Lower lobe of right lung (tissue), 2 donors: ENCODE data around the gene TSPAN11. TPM values are rescaled to one million over a fixed set of nuclear protein-coding genes. Genes with fewer than 3 reads are reported as not detected.

Experiments used
- ATAC-seq, 2 donors: fragments of 200-7000 bp; cut with Tn5 transposase; one replicate each; pipeline ENCODE4 v1.9.1; 2020 to 2022; ENCODE audit warnings: mild to moderate bottlenecking in 2 of 2, moderate library complexity in 2 of 2
- DNase-seq: peaks from one replicate; pipeline ENCODE4 v3.0.0-alpha.2; 2020
- H3K27ac ChIP-seq: fragments of 200-600 bp; one replicate; pipeline ENCODE4 v1.8.0; 2022
- H3K27me3 ChIP-seq: fragments of 200-600 bp; one replicate; pipeline ENCODE4 v1.8.0; 2022; ENCODE audit warnings: low read depth
- H3K36me3 ChIP-seq: fragments of 200-600 bp; one replicate; pipeline ENCODE4 v1.8.0; 2022; ENCODE audit warnings: mild to moderate bottlenecking
- H3K4me1 ChIP-seq: fragments of 200-600 bp; one replicate; pipeline ENCODE4 v1.8.0; 2022
- H3K4me3 ChIP-seq: fragments of 200-600 bp; one replicate; pipeline ENCODE4 v1.8.0; 2022; ENCODE audit warnings: mild to moderate bottlenecking
- H3K9me3 ChIP-seq: fragments of 200-600 bp; one replicate; pipeline ENCODE4 v1.8.0; 2022
- intact Hi-C: fragments of 100-400 bp; cut with DNase I; formaldehyde crosslinking; loops from one replicate; pipeline ENCODE4 v1.11.0; 2022
- total RNA-seq: library from RNA; stranded (reverse); fragmentation: NEBNext Ultra II Directional; extraction: Animal tissue kit (Norgen Biotek cat#: 25700); gene quantifications from one replicate; pipeline ENCODE4 v1.2.1, GENCODE V29; 2021
- TF ChIP-seq, protein P1 (sequence below): fragments of 200-600 bp; IDR thresholded peaks from one replicate; pipeline ENCODE4 v1.8.0; 2022; ENCODE audit warnings: antibody characterized with exemption, mild to moderate bottlenecking
- donor health status: DM: no; HTN: yes; CAD: no; lungs with severe emphysema.

Gene TSPAN11
- total RNA-seq, 1 donor from 2014 or later: 9.1 TPM

- TF ChIP-seq, protein P1, sequence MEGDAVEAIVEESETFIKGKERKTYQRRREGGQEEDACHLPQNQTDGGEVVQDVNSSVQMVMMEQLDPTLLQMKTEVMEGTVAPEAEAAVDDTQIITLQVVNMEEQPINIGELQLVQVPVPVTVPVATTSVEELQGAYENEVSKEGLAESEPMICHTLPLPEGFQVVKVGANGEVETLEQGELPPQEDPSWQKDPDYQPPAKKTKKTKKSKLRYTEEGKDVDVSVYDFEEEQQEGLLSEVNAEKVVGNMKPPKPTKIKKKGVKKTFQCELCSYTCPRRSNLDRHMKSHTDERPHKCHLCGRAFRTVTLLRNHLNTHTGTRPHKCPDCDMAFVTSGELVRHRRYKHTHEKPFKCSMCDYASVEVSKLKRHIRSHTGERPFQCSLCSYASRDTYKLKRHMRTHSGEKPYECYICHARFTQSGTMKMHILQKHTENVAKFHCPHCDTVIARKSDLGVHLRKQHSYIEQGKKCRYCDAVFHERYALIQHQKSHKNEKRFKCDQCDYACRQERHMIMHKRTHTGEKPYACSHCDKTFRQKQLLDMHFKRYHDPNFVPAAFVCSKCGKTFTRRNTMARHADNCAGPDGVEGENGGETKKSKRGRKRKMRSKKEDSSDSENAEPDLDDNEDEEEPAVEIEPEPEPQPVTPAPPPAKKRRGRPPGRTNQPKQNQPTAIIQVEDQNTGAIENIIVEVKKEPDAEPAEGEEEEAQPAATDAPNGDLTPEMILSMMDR: no peak
- Histone ChIP-seq H3K9me3 (no peaks in the 10 kb centered on the region), H3K4me1 (peaks cover 3% of the 10 kb centered on the region), H3K27ac (no peak overlapping the region), H3K4me3 (no peak overlapping the region), H3K36me3 (no peaks in the 10 kb centered on the region), H3K27me3 (no peaks in the 10 kb centered on the region)
- no peak for DNase-seq
- intact Hi-C loops: no loop called here
- ATAC-seq: no peak
These were observed 19.1 kb downstream of the TSPAN11 start for GRCh38 chr12:30945443-30946164.

GRCh38 chr12:30952015-30952414, 25.5 kb downstream of the TSPAN11 start:
- DNase-seq: no peak
- ATAC-seq: no peak
- no peak overlapping the region for H3K4me3 ChIP-seq
- intact Hi-C loops: no loop called here
- H3K36me3 ChIP-seq: no peaks in the 10 kb centered on the region
- H3K27me3 ChIP-seq: no peaks in the 10 kb centered on the region
- no peaks in the 10 kb centered on the region for H3K9me3 ChIP-seq
- TF ChIP-seq, protein P1: no peak
- H3K4me1 ChIP-seq: no peaks in the 10 kb centered on the region
- H3K27ac ChIP-seq: no peak overlapping the region

DNA sequence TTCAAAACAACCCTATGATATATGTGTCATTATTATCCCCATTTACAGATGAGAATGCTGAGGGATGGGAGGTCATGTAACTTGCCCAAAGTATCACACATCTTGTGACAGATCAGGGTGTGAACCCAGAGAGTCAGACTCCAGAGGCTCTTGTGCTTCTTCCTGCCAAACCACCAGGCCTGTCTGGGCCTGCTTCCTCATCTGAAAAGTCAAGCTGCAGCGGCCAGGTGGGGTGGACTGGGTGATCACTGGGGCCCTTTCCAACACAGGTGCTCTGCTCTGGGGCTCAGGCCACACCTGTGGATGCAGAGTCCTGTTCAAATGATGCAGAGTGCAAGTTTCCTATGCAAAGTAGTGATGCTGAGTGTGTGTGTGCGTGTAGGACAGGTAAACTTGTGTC, 26.7 kb downstream of the TSPAN11 start:
- no peaks in the 10 kb centered on the region for H3K36me3 ChIP-seq
- no peaks in the 10 kb centered on the region for H3K9me3 ChIP-seq
- no peak overlapping the region for H3K27ac ChIP-seq
- intact Hi-C loops: no loop called here
- H3K4me3 ChIP-seq: no peak overlapping the region
- DNase-seq (no peak), ATAC-seq (no peak)
- TF ChIP-seq, protein P1: no peak
- no peaks in the 10 kb centered on the region for H3K4me1 ChIP-seq
- no peaks in the 10 kb centered on the region for H3K27me3 ChIP-seq

DNA sequence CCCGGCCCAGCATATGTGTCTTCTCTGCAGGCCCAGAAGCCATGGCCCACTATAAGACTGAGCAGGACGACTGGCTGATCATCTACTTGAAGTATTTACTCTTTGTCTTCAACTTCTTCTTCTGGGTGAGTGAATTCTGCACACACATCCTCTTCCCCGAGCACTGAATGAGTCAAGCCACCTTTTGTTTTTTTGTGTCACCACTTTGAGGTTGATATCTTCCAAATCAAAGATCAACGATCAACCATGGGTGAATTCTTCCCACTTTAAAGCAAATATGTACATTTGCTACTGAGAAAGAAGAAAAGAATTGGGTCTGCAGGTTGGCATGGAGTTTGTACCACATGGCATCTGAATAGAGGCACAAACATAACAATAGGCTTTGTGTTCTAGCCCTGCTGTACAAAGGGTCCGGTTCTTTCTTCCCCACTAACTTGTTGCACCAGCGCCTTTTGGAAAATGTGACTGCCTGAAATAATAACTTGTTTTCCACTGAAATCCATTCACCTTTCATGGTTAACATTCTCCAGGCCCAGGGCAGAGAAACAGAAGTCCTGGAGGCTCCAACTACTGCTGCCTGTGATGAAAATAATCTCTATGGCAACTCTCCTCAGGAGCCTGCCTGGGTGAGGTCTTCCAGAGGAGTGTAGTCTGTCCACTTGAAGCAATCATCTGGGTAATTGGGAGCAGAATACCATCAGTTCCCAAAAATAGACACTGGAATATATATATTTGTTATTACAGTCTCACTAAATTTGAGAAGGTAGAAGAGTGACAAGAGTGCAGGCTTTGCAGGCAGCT, 27.6 kb downstream of the TSPAN11 start:
- H3K9me3 ChIP-seq: no peaks in the 10 kb centered on the region
- H3K36me3 ChIP-seq: no peaks in the 10 kb centered on the region
- H3K27me3 ChIP-seq: no peaks in the 10 kb centered on the region
- DNase-seq (no peak), ATAC-seq (no peak)
- TF ChIP-seq, protein P1: no peak
- no peak overlapping the region for H3K27ac ChIP-seq
- no peaks in the 10 kb centered on the region for H3K4me1 ChIP-seq
- no peak overlapping the region for H3K4me3 ChIP-seq
- intact Hi-C loops: no loop called here

GRCh38 chr12:30955214-30955613, 28.7 kb downstream of the TSPAN11 start:
- DNase-seq (no peak), ATAC-seq (no peak)
- no peaks in the 10 kb centered on the region for H3K36me3 ChIP-seq
- no peaks in the 10 kb centered on the region for H3K4me1 ChIP-seq
- TF ChIP-seq, protein P1: no peak
- no peaks in the 10 kb centered on the region for H3K27me3 ChIP-seq
- H3K9me3 ChIP-seq: no peaks in the 10 kb centered on the region
- no peak overlapping the region for H3K27ac ChIP-seq
- intact Hi-C loops: no loop called here
- no peak overlapping the region for H3K4me3 ChIP-seq
